Stimulated activated CD8-positive, alpha-beta memory T cell treated with anti-CD3 and anti-CD28 coated beads, Interleukin-15, amount 100 ng/mL, for 4 hours (primary cell): ENCODE results near the gene CCNG1.

Source experiments
- DNase-seq, 2 donors: peaks; one replicate each; pipeline ENCODE4 v3.0.0-alpha.2; 2020; ENCODE audit warnings: low read depth in 2 of 2

Gene CCNG1

GRCh38 chr5:163489055-163489744 lies 51.8 kb downstream of the CCNG1 start:
- DNase-seq, result no peak

- DNase-seq, result no peak
These were observed 52.3 kb downstream of the CCNG1 start for GRCh38 chr5:163489745-163490075.
